ENCODE data around the gene MYLK2. TPM values are rescaled to one million over a fixed set of nuclear protein-coding genes. Genes with fewer than 3 reads are reported as not detected.

MYLK2 gene
- total RNA-seq, 2 experiments from 2014 or later: 0.67 to 0.69 TPM

GRCh38 chr20:31808481-31808880, 10.7 kb upstream of the MYLK2 start:
- H3K79me2 ChIP-seq (ENCODE audit: insufficient read depth, low read depth, low read length): no peaks in the 10 kb centered on the region
- no peaks in the 10 kb centered on the region for H3K9me2 ChIP-seq (ENCODE audit: insufficient read depth, low read length)
- H3K27ac ChIP-seq (ENCODE audit: low read depth, low read length, poor library complexity, severe bottlenecking): no peak overlapping the region
- no peak for TF ChIP-seq EZH2phosphoT487 (IDR thresholded peaks at IDR 0.05; ENCODE audit: borderline replicate concordance, low read depth, low read length)
- TF ChIP-seq CTCF (conservative IDR thresholded peaks at IDR 0.05; ENCODE audit: low read length): no peak
- no peak for DNase-seq (ENCODE audit: low spot score)
- no peaks in the 10 kb centered on the region for H4K20me1 ChIP-seq (ENCODE audit: insufficient read depth, low read length)
- POLR2A ChIA-PET: interaction anchor here (1.1 to 1.3 kb wide), 2 partner anchors 9 to 26 kb away, joined by 3 to 4 read pairs; no protein-coding TSS in a partner anchor
- H3K9me3 ChIP-seq (ENCODE audit: low read length): no peaks in the 10 kb centered on the region
- H3K4me3 ChIP-seq (ENCODE audit: low read depth, low read length, poor library complexity, severe bottlenecking): no peak overlapping the region
- no peak overlapping the region for H2AFZ ChIP-seq (ENCODE audit: low read length)
- no peaks in the 10 kb centered on the region for H3K4me1 ChIP-seq (ENCODE audit: insufficient read depth, low read length, poor library complexity, severe bottlenecking)
- intact Hi-C loops (cut with micrococcal nuclease; ENCODE audit: unreplicated experiment): no loop called here
- peaks cover 47% of the 10 kb centered on the region for H3K36me3 ChIP-seq (ENCODE audit: insufficient read depth, low read length)
- no TSS peak for BruUV-seq (replicated peaks)
- no peak overlapping the region for H3K4me2 ChIP-seq (ENCODE audit: low read length)
- CTCF ChIA-PET (ENCODE audit: unreplicated experiment): no interaction called here

GRCh38 chr20:31809661-31810060, 9.5 kb upstream of the MYLK2 start:
- no TSS peak for BruUV-seq (replicated peaks)
- H3K36me3 ChIP-seq (ENCODE audit: insufficient read depth, low read length): peaks cover 35% of the 10 kb centered on the region
- H3K9me3 ChIP-seq (ENCODE audit: low read length): no peaks in the 10 kb centered on the region
- TF ChIP-seq EZH2phosphoT487 (IDR thresholded peaks at IDR 0.05; ENCODE audit: borderline replicate concordance, low read depth, low read length): no peak
- no peak for TF ChIP-seq CTCF (conservative IDR thresholded peaks at IDR 0.05; ENCODE audit: low read length)
- CTCF ChIA-PET (ENCODE audit: unreplicated experiment): no interaction called here
- no peak overlapping the region for H3K27ac ChIP-seq (ENCODE audit: low read depth, low read length, poor library complexity, severe bottlenecking)
- H3K9me2 ChIP-seq (ENCODE audit: insufficient read depth, low read length): no peaks in the 10 kb centered on the region
- no peak overlapping the region for H3K4me2 ChIP-seq (ENCODE audit: low read length)
- no peak overlapping the region for H2AFZ ChIP-seq (ENCODE audit: low read length)
- no peak for DNase-seq (ENCODE audit: low spot score)
- H4K20me1 ChIP-seq (ENCODE audit: insufficient read depth, low read length): no peaks in the 10 kb centered on the region
- intact Hi-C loops (cut with micrococcal nuclease; ENCODE audit: unreplicated experiment): no loop called here
- H3K4me1 ChIP-seq (ENCODE audit: insufficient read depth, low read length, poor library complexity, severe bottlenecking): no peaks in the 10 kb centered on the region
- no peaks in the 10 kb centered on the region for H3K79me2 ChIP-seq (ENCODE audit: insufficient read depth, low read depth, low read length)
- no peak overlapping the region for H3K4me3 ChIP-seq (ENCODE audit: low read depth, low read length, poor library complexity, severe bottlenecking)
- POLR2A ChIA-PET: interaction anchor here (1.1 to 1.4 kb wide), 2 partner anchors 27 to 45 kb away, joined by 4 read pairs; no protein-coding TSS in a partner anchor

- H3K9me3 ChIP-seq (ENCODE audit: low read length): no peaks in the 10 kb centered on the region
- H3K79me2 ChIP-seq (ENCODE audit: insufficient read depth, low read depth, low read length): no peaks in the 10 kb centered on the region
- H3K4me2 ChIP-seq (ENCODE audit: low read length): no peak overlapping the region
- TF ChIP-seq EZH2phosphoT487 (IDR thresholded peaks at IDR 0.05; ENCODE audit: borderline replicate concordance, low read depth, low read length) (no peak), CTCF (conservative IDR thresholded peaks at IDR 0.05; ENCODE audit: low read length) (no peak)
- BruUV-seq (replicated peaks): no TSS peak
- H3K27ac ChIP-seq (ENCODE audit: low read depth, low read length, poor library complexity, severe bottlenecking): no peak overlapping the region
- no peaks in the 10 kb centered on the region for H3K9me2 ChIP-seq (ENCODE audit: insufficient read depth, low read length)
- H3K4me1 ChIP-seq (ENCODE audit: insufficient read depth, low read length, poor library complexity, severe bottlenecking): no peaks in the 10 kb centered on the region
- ChIA-PET POLR2A (interaction anchor here (0.5 to 0.6 kb wide), 3 partner anchors 23 to 225 kb away, joined by 3 to 4 read pairs (median 4); no protein-coding TSS in a partner anchor), CTCF (ENCODE audit: unreplicated experiment) (no interaction called here)
- intact Hi-C loops (cut with micrococcal nuclease; ENCODE audit: unreplicated experiment): no loop called here
- peaks cover 21% of the 10 kb centered on the region for H3K36me3 ChIP-seq (ENCODE audit: insufficient read depth, low read length)
- no peak for DNase-seq (ENCODE audit: low spot score)
- H2AFZ ChIP-seq (ENCODE audit: low read length): no peak overlapping the region
- no peak overlapping the region for H3K4me3 ChIP-seq (ENCODE audit: low read depth, low read length, poor library complexity, severe bottlenecking)
- H4K20me1 ChIP-seq (ENCODE audit: insufficient read depth, low read length): no peaks in the 10 kb centered on the region
Measured at GRCh38 chr20:31811198-31811597, 8.0 kb upstream of the MYLK2 start.
